Suprapubic skin (tissue), 4 donors: ENCODE results near the gene CEP76. TPM values are rescaled to one million over a fixed set of nuclear protein-coding genes. Genes with fewer than 3 reads are reported as not detected.
A peak's percentile ranks its signal among the peaks of the same experiment; 100 is the strongest.

ENCODE experiments used
- DNase-seq, 2 donors: peaks; one replicate each; pipeline ENCODE4 v3.0.0-alpha.2; 2019; ENCODE audit warnings: low spot score in 2 of 2
- H3K27ac ChIP-seq: fragments of 200-600 bp; sonication (generic); one replicate; pipeline ENCODE4 v1.5.1; 2019
- H3K27me3 ChIP-seq: fragments of 200-600 bp; sonication (generic); one replicate; pipeline ENCODE4 v1.5.1; 2019
- H3K36me3 ChIP-seq: fragments of 200-600 bp; sonication (generic); one replicate; pipeline ENCODE4 v1.5.1; 2019
- H3K4me1 ChIP-seq: fragments of 200-600 bp; sonication (generic); one replicate; pipeline ENCODE4 v1.5.1; 2019
- H3K4me3 ChIP-seq: fragments of 200-600 bp; sonication (generic); one replicate; pipeline ENCODE4 v1.5.1; 2019; ENCODE audit warnings: mild to moderate bottlenecking
- H3K9me3 ChIP-seq: fragments of 200-600 bp; sonication (generic); one replicate; pipeline ENCODE4 v1.5.1; 2019
- EP300 ChIP-seq: sonication (generic); formaldehyde crosslinking; IDR thresholded peaks from one replicate; pipeline ENCODE4 v1.6.1; 2017; ENCODE audit warnings: antibody characterized with exemption
- POLR2A ChIP-seq, 2 donors: fragments of 450-650 bp; IDR thresholded peaks; one replicate each; pipeline ENCODE4 v1.6.1; 2017; ENCODE audit warnings: antibody characterized with exemption in 2 of 2, mild to moderate bottlenecking in 2 of 2, moderate library complexity in 2 of 2
- POLR2AphosphoS5 ChIP-seq, 3 donors: sonication (generic); formaldehyde crosslinking; IDR thresholded peaks; one replicate each; pipeline ENCODE4 v1.6.1; 2017; ENCODE audit warnings: antibody characterized with exemption in 3 of 3
- WGBS: methylation state at CpG from one replicate; pipeline ENCODE4 v1.1.5; 2018; 5-methylcytosine and 5-hydroxymethylcytosine counted together
- total RNA-seq, 4 donors: library from RNA; depleted of rRNA; stranded (reverse); fragments of >200 nt; gene quantifications; one replicate each; pipeline ENCODE4 v1.1.0, GENCODE V29; 2016
- TF ChIP-seq, protein P1 (sequence below), 2 donors: fragments of 200-600 bp in 1 of 2; fragments of 450-650 bp in 1 of 2; sonication (generic) in 1 of 2; IDR thresholded peaks; one replicate each; pipeline ENCODE4 v1.5.1; 2016 to 2019; ENCODE audit warnings: antibody characterized with exemption in 2 of 2, mild to moderate bottlenecking in 1 of 2, moderate library complexity in 1 of 2

The CEP76 gene
- total RNA-seq, 4 donors from 2014 or later = 6.5 to 14.8 (median 11.3) TPM

DNA sequence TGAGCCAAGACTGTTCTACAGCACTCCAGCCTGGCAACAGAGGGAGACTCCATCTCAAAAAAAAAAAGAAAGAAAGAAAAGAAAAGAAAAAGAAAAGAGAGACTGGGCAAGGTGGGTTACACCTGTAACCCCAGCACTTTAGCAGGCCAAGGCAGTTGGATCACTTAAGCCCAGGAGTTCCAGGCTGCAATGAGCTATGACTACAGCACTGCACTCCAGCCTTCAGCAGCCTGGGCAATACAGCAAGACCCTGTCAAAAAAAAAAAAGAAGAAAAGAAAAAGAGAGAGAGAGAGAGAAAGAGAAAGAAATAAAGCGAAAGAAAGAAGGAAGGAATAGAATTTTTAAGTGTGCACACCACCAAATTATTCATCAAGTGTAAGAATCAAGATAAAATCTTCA lies 47.6 kb downstream of the CEP76 start:
- Histone ChIP-seq H3K4me3 (no peak overlapping the region), H3K4me1 (peaks cover 42% of the 10 kb centered on the region), H3K9me3 (no peaks in the 10 kb centered on the region), H3K27me3 (no peaks in the 10 kb centered on the region), H3K36me3 (no peaks in the 10 kb centered on the region), H3K27ac (no peak overlapping the region)
- no peak for DNase-seq
- 91% methylated on average over 1 of the region's 1 CpG for WGBS
- TF ChIP-seq POLR2AphosphoS5 (IDR thresholded peaks at IDR 0.05) (no peak), POLR2A (IDR thresholded peaks at IDR 0.05) (no peak), EP300 (no peak)
- TF ChIP-seq, protein P1, sequence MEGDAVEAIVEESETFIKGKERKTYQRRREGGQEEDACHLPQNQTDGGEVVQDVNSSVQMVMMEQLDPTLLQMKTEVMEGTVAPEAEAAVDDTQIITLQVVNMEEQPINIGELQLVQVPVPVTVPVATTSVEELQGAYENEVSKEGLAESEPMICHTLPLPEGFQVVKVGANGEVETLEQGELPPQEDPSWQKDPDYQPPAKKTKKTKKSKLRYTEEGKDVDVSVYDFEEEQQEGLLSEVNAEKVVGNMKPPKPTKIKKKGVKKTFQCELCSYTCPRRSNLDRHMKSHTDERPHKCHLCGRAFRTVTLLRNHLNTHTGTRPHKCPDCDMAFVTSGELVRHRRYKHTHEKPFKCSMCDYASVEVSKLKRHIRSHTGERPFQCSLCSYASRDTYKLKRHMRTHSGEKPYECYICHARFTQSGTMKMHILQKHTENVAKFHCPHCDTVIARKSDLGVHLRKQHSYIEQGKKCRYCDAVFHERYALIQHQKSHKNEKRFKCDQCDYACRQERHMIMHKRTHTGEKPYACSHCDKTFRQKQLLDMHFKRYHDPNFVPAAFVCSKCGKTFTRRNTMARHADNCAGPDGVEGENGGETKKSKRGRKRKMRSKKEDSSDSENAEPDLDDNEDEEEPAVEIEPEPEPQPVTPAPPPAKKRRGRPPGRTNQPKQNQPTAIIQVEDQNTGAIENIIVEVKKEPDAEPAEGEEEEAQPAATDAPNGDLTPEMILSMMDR (IDR thresholded peaks at IDR 0.05) = no peak

DNA sequence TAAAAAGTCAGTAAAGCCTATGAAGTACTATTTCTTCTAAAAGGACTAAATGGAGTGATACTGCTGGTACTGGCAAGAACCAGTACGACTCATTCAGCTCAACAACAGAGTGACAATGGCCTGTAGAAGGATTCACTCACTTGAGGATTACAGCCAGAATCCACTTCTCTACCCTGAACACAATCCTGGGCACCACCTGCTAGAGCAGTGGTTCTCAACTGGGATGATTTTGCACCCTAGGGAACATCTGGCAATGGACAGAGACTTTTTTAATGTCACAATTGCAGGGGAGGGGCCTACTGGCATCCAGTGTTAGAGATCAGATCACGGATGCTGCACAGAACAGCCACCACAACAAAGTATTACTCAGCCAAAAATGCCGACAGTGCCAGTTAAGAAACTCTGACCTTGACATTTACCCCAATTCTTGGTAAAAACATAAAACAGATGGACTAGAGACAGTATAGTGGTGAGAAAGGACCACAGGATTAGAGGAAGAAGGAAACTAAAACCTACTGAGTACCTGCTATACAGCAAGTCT lies 49.6 kb downstream of the CEP76 start:
- WGBS = 29% methylated on average over 3 of the region's 3 CpGs

DNA sequence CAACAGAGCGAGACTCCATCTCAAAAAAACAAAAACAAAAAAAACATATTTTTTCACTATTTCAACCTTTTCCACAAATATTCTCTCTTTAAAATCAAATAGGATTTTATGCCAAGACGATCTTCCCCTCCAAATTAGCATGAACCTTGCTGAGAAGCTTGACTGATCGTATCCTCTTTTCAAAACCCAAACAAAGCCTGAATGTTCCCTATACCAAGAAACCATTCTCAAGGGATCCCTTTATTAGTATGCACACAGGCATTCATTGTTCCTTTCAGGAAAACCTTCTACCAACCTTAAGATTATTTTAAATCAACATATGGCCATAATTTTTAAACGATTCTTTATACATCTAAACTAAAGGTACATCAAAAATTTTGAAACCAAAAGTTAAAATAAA lies 50.9 kb downstream of the CEP76 start:
- 63% methylated on average over 4 of the region's 4 CpGs for WGBS
- H3K36me3 ChIP-seq = no peaks in the 10 kb centered on the region
- peak overlapping the region; percentile 20 for H3K27ac ChIP-seq
- H3K4me3 ChIP-seq = no peak overlapping the region
- H3K4me1 ChIP-seq = peaks cover 28% of the 10 kb centered on the region
- DNase-seq = no peak
- H3K9me3 ChIP-seq = no peaks in the 10 kb centered on the region
- H3K27me3 ChIP-seq = no peaks in the 10 kb centered on the region
- TF ChIP-seq, protein P1 (IDR thresholded peaks at IDR 0.05) = no peak
- TF ChIP-seq POLR2AphosphoS5 (IDR thresholded peaks at IDR 0.05) = no peak
- TF ChIP-seq EP300 = no peak
- TF ChIP-seq POLR2A (IDR thresholded peaks at IDR 0.05) = no peak

More for the DNA sequence above, 49.6 kb downstream of the CEP76 start:
- no peak overlapping the region for H3K27ac ChIP-seq
- H3K4me1 ChIP-seq = peaks cover 32% of the 10 kb centered on the region
- H3K9me3 ChIP-seq = no peaks in the 10 kb centered on the region
- DNase-seq = no peak
- H3K4me3 ChIP-seq = no peak overlapping the region
- no peaks in the 10 kb centered on the region for H3K36me3 ChIP-seq
- no peaks in the 10 kb centered on the region for H3K27me3 ChIP-seq
- TF ChIP-seq, protein P1 (IDR thresholded peaks at IDR 0.05) = no peak
- no peak for TF ChIP-seq POLR2A (IDR thresholded peaks at IDR 0.05)

DNA sequence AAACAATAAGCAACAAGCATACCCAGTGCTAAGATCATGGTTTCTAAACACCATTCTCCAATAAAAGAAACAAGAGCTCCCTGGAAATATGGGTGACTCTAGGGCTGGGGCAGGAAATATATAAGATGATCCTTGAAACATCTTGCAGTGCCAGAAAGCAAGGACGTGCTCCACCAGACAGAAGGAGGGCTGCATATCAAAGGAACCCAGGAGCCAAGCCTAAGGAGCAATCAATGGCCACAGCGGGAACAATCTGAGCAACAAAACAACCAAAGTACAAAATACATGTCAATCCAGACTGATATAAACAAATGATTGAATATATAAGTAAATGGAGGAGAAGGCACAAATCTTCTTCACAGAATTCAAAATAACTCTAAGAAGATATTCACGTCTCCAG lies 54.8 kb downstream of the CEP76 start:
- H3K4me3 ChIP-seq = no peak overlapping the region
- H3K36me3 ChIP-seq = no peaks in the 10 kb centered on the region
- no peaks in the 10 kb centered on the region for H3K9me3 ChIP-seq
- TF ChIP-seq POLR2A (IDR thresholded peaks at IDR 0.05) (no peak), EP300 (no peak), POLR2AphosphoS5 (IDR thresholded peaks at IDR 0.05) (no peak)
- TF ChIP-seq, protein P1 (IDR thresholded peaks at IDR 0.05) = no peak
- 92% methylated on average over 3 of the region's 3 CpGs for WGBS
- no peak overlapping the region for H3K27ac ChIP-seq
- no peaks in the 10 kb centered on the region for H3K27me3 ChIP-seq
- H3K4me1 ChIP-seq = peaks cover 34% of the 10 kb centered on the region
- no peak for DNase-seq

DNA sequence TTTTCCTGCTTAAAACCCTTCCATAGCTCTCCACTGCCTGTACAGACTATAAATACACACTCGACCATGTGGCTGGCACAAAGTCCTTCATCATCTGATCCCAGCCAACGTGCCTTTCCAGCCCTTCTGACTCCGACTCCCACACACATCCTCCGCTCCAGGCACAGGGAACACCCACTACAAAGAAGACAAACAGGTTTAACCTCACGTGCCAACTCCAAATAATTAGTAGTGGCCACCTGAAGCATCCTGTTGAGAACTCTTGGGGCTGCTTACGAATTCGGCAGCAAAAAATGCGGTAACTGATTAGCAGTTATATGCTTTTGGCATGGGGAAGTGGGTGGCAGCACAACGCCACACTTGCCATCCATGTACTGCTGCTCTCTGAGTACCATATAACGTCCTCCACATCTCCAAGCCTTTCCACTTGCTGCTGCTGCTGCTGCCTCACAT lies 56.7 kb downstream of the CEP76 start:
- peak overlapping the region; percentile 32 for H3K27ac ChIP-seq
- 16% methylated on average over 10 of the region's 10 CpGs for WGBS
- no peak for TF ChIP-seq EP300
- TF ChIP-seq, protein P1 (IDR thresholded peaks at IDR 0.05) = no peak
- TF ChIP-seq POLR2AphosphoS5 (IDR thresholded peaks at IDR 0.05) = no peak
- TF ChIP-seq POLR2A (IDR thresholded peaks at IDR 0.05) = no peak
- H3K36me3 ChIP-seq = no peaks in the 10 kb centered on the region
- no peak for DNase-seq
- H3K4me3 ChIP-seq = no peak overlapping the region
- peaks cover 21% of the 10 kb centered on the region for H3K4me1 ChIP-seq
- H3K9me3 ChIP-seq = no peaks in the 10 kb centered on the region
- no peaks in the 10 kb centered on the region for H3K27me3 ChIP-seq
